Stomach (tissue), 9 donors: ENCODE measurements around the gene ERN1. TPM values are rescaled to one million over a fixed set of nuclear protein-coding genes. Genes with fewer than 3 reads are reported as not detected.
"Not testable (repeated sequence)": the region's sequence is repeated elsewhere in the genome, so short reads cannot be mapped to it uniquely, and the experiment has no call there.

Experiments used
- DNase-seq, 2 donors: peaks; one replicate each; pipeline versions ENCODE4 v3.0.0 to v3.0.0-alpha.2; 2013 to 2019
- H3K27ac ChIP-seq, 5 donors: fragments of 200-600 bp in 4 of 5; sonication (generic) in 4 of 5; one replicate each; pipeline ENCODE4 v1.5.1; 2013 to 2019; ENCODE audit warnings: mild to moderate bottlenecking in 1 of 5, moderate library complexity in 1 of 5
- H3K27me3 ChIP-seq, 3 donors: fragments of 200-600 bp; sonication (generic); one replicate each; pipeline ENCODE4 v1.5.1; 2017 to 2019; ENCODE audit warnings: mixed run types in 1 of 3
- H3K36me3 ChIP-seq, 4 donors: fragments of 200-600 bp; sonication (generic); 1 replicate in 3 of 4; 2 replicates in 1 of 4; pipeline ENCODE4 v1.5.1; 2016 to 2019
- H3K4me1 ChIP-seq, 4 donors: fragments of 200-600 bp; sonication (generic); one replicate each; pipeline ENCODE4 v1.5.1; 2016 to 2019
- H3K4me3 ChIP-seq, 4 donors: fragments of 200-600 bp; sonication (generic) in 3 of 4; one replicate each; pipeline ENCODE4 v1.5.1; 2016 to 2019; ENCODE audit warnings: mild to moderate bottlenecking in 1 of 4
- H3K9me3 ChIP-seq, 4 donors: fragments of 200-600 bp; sonication (generic); one replicate each; pipeline ENCODE4 v1.5.1; 2016 to 2019
- EP300 ChIP-seq: sonication (generic); formaldehyde crosslinking; IDR thresholded peaks from one replicate; pipeline ENCODE4 v1.6.1; 2017; ENCODE audit warnings: antibody characterized with exemption
- POLR2A ChIP-seq, 4 donors: fragments of 450-650 bp; IDR thresholded peaks; one replicate each; pipeline ENCODE4 v1.6.1; 2016; ENCODE audit warnings: antibody characterized with exemption in 4 of 4, control low read depth in 2 of 4, mild to moderate bottlenecking in 1 of 4, moderate library complexity in 1 of 4
- POLR2AphosphoS5 ChIP-seq, 3 donors: sonication (generic); formaldehyde crosslinking; IDR thresholded peaks; one replicate each; pipeline ENCODE4 v1.6.1; 2016; ENCODE audit warnings: antibody characterized with exemption in 3 of 3
- WGBS, 5 donors: extraction: QIAGEN DNeasy Blood & Tissue Kit in 3 of 5; methylation state at CpG; one replicate each; pipeline versions ENCODE4 v1.1.5 to v1.1.7; 2013 to 2018; 5-methylcytosine and 5-hydroxymethylcytosine counted together
- intact Hi-C: fragments of 100-400 bp; cut with DNase I; formaldehyde crosslinking; loops from one replicate; pipeline ENCODE4 v1.15.1; 2023; ENCODE audit warnings: low total_unique reads
- polyA plus RNA-seq, 3 donors: library from polyadenylated mRNA; stranded (reverse); fragments of 200-250 nt; gene quantifications; one replicate each; pipeline ENCODE4 v1.2.3, GENCODE V29; 2013
- total RNA-seq, 5 donors: library from RNA; depleted of rRNA; stranded (reverse); fragments of >200 nt; gene quantifications; one replicate each; pipeline versions ENCODE4 v1.1.0 to v1.2.3, GENCODE V29; 2014 to 2016
- TF ChIP-seq, protein P1 (sequence below), 7 experiments: fragments of 450-650 bp in 4 of 7; fragments of 200-600 bp in 3 of 7; sonication (generic) in 3 of 7; IDR thresholded peaks; one replicate each; pipeline ENCODE4 v1.5.1; 2016 to 2019; ENCODE audit warnings: antibody characterized with exemption in 7 of 7, control low read depth in 2 of 7, mild to moderate bottlenecking in 1 of 7
- donor health status: healthy with polysubstance abuse.
- donor health status: Bipolar disorder and iron deficiency.
- donor health status: healthy.

The ERN1 gene
- total and polyA plus RNA-seq, 8 donors: 4.1 to 76.4 (median 28.0) TPM

DNA sequence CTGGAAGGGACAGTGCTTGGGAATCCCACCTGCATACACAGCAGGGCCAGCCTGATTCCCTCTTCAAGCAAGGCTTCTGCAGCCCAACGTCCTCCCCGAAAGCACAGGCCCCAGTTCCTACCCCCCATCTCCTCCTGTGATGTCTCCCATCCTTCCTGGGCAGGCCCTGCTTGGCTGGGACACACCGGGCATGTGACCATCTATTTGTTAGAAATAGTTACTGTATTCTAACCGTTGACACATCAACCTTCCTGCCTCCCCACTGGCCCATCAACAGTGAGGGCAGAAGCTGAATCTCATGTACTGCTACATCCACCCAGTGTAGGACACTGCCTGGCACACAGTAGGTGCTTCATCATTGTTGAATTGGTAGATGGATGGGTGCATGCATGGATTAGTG is 121.1 kb downstream of the ERN1 start:
- peaks cover 0 to 40% (median 23%) of the 10 kb centered on the region in 4 donors for H3K4me1 ChIP-seq
- H3K27ac ChIP-seq: peak overlapping the region in 1 of 5 donors; percentile 56
- no peak overlapping the region for H3K4me3 ChIP-seq
- TF ChIP-seq POLR2AphosphoS5 (IDR thresholded peaks at IDR 0.05): no peak
- TF ChIP-seq, protein P1, sequence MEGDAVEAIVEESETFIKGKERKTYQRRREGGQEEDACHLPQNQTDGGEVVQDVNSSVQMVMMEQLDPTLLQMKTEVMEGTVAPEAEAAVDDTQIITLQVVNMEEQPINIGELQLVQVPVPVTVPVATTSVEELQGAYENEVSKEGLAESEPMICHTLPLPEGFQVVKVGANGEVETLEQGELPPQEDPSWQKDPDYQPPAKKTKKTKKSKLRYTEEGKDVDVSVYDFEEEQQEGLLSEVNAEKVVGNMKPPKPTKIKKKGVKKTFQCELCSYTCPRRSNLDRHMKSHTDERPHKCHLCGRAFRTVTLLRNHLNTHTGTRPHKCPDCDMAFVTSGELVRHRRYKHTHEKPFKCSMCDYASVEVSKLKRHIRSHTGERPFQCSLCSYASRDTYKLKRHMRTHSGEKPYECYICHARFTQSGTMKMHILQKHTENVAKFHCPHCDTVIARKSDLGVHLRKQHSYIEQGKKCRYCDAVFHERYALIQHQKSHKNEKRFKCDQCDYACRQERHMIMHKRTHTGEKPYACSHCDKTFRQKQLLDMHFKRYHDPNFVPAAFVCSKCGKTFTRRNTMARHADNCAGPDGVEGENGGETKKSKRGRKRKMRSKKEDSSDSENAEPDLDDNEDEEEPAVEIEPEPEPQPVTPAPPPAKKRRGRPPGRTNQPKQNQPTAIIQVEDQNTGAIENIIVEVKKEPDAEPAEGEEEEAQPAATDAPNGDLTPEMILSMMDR (IDR thresholded peaks at IDR 0.05): no peak
- no peak for TF ChIP-seq POLR2A (IDR thresholded peaks at IDR 0.05)
- no peak for TF ChIP-seq EP300
- H3K27me3 ChIP-seq: no peaks in the 10 kb centered on the region
- peaks cover 0 to 5% (median 0%) of the 10 kb centered on the region in 4 donors for H3K36me3 ChIP-seq
- 61 to 83% (median 74%) methylated on average over 4 of the region's 4 CpGs for WGBS, 5 donors
- intact Hi-C loops: no loop called here
- H3K9me3 ChIP-seq: peaks cover 0 to 3% (median 0%) of the 10 kb centered on the region in 4 donors
- DNase-seq: no peak

GRCh38 chr17:64008346-64008745 is 121.6 kb downstream of the ERN1 start:
- TF ChIP-seq POLR2A (IDR thresholded peaks at IDR 0.05) (no peak), EP300 (no peak), POLR2AphosphoS5 (IDR thresholded peaks at IDR 0.05) (no peak)
- TF ChIP-seq, protein P1 (IDR thresholded peaks at IDR 0.05): no peak
- H3K9me3 ChIP-seq: peaks cover 0 to 3% (median 0%) of the 10 kb centered on the region in 4 donors
- H3K4me1 ChIP-seq: peaks cover 0 to 40% (median 23%) of the 10 kb centered on the region in 4 donors
- H3K27ac ChIP-seq: peak overlapping the region in 1 of 5 donors; percentile 56
- 78 to 84% (median 79%) methylated on average over 5 of the region's 5 CpGs for WGBS, 5 donors
- H3K4me3 ChIP-seq: no peak overlapping the region
- H3K27me3 ChIP-seq: no peaks in the 10 kb centered on the region
- peaks cover 0 to 7% (median 2%) of the 10 kb centered on the region in 4 donors for H3K36me3 ChIP-seq
- no peak for DNase-seq
- intact Hi-C loops: no loop called here

GRCh38 chr17:64007838-64008282 is 122.1 kb downstream of the ERN1 start:
- DNase-seq: peak in 1 of 2 donors; percentile 68
- Histone ChIP-seq H3K27me3 (no peaks in the 10 kb centered on the region), H3K36me3 (peaks cover 0 to 12% (median 2%) of the 10 kb centered on the region in 4 donors), H3K9me3 (peaks cover 0 to 3% (median 0%) of the 10 kb centered on the region in 4 donors), H3K27ac (peak overlapping the region in 4 of 5 donors; percentile 15 to 56 (median 34)), H3K4me3 (no peak overlapping the region), H3K4me1 (peaks cover 0 to 40% (median 23%) of the 10 kb centered on the region in 4 donors)
- TF ChIP-seq POLR2AphosphoS5 (IDR thresholded peaks at IDR 0.05): no peak
- TF ChIP-seq, protein P1 (IDR thresholded peaks at IDR 0.05): no peak
- TF ChIP-seq EP300: no peak
- no peak for TF ChIP-seq POLR2A (IDR thresholded peaks at IDR 0.05)
- WGBS, 5 donors: 50 to 58% (median 55%) methylated on average over 4 to 5 of the region's 5 CpGs
- intact Hi-C loops: no loop called here

DNA sequence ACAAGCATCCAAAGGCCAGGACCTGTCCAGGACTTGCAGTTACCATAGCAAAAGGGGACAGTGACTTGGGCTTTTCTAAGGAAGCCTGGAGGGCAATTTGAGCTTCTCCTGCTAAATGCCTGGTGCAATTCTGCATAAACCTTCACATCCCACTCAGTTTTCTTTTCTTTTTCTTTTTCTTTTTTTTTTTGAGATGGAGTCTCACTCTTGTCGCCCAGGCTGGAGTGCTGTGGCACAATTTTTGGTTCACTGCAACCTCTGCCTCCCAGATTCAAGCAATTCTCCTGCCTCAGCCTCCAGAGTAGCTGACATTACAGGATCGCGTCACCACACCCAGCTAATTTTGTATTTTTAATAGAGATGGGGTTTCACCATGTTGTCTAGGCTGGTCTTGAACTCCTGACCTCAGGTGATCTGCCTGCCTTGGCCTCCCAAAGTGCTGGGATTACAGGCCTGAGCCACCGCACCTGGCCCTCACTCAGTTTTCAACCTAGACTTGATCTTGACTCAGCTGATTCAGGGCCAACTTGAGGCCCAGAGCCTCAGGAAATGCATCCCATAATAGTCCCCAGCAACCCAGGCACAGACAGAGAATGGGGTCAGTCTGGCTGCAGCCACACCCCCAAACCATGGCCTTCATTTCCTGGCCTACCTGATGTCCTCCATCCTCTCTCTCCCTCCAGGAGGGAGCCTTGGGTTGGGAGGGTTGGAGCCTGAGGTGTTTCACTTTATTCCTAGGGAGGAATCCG is 122.7 kb downstream of the ERN1 start:
- H3K4me3 ChIP-seq, H3K9me3 ChIP-seq, intact Hi-C loops, H3K27me3 ChIP-seq: not testable (repeated sequence)
- Histone ChIP-seq H3K36me3 (peaks cover 0 to 16% (median 4%) of the 10 kb centered on the region in 4 donors), H3K4me1 (peaks cover 0 to 40% (median 23%) of the 10 kb centered on the region in 4 donors), H3K27ac (peak overlapping the region in 3 of 5 donors; percentile 24 to 56 (median 44))
- DNase-seq: peak in 1 of 2 donors; percentile 21
- WGBS, 5 donors: 89 to 95% (median 92%) methylated on average over 5 of the region's 5 CpGs
